Heart left ventricle (tissue), 16 donors: ENCODE results near the gene EYS. TPM values are rescaled to one million over a fixed set of nuclear protein-coding genes. Genes with fewer than 3 reads are reported as not detected.
"Not testable (repeated sequence)": the region's sequence is repeated elsewhere in the genome, so short reads cannot be mapped to it uniquely, and the experiment has no call there.

Experiments
- ATAC-seq, 4 donors: fragments of 200-7000 bp; cut with Tn5 transposase; one replicate each; pipeline ENCODE4 v1.9.1; 2020 to 2022; ENCODE audit warnings: moderate library complexity in 4 of 4, mild to moderate bottlenecking in 3 of 4, moderate number of reproducible peaks in 1 of 4
- DNase-seq, 5 donors: peaks; one replicate each; pipeline ENCODE4 v3.0.0-alpha.2; 2020
- H3K27ac ChIP-seq, 12 donors: fragments of 200-600 bp; sonication (generic) in 4 of 12; one replicate each; pipeline versions ENCODE4 v1.5.0 to v1.8.0; 2016 to 2022; ENCODE audit warnings: mild to moderate bottlenecking in 2 of 12
- H3K27me3 ChIP-seq, 9 donors: fragments of 200-600 bp; sonication (generic) in 2 of 9; one replicate each; pipeline versions ENCODE4 v1.5.1 to v1.8.0; 2016 to 2022; ENCODE audit warnings: mild to moderate bottlenecking in 3 of 9
- H3K36me3 ChIP-seq, 9 donors: fragments of 200-600 bp; sonication (generic) in 2 of 9; one replicate each; pipeline versions ENCODE4 v1.5.0 to v1.8.0; 2018 to 2022; ENCODE audit warnings: mild to moderate bottlenecking in 2 of 9
- H3K4me1 ChIP-seq, 12 donors: fragments of 200-600 bp; sonication (generic) in 4 of 12; one replicate each; pipeline versions ENCODE4 v1.5.0 to v1.8.0; 2016 to 2022; ENCODE audit warnings: mild to moderate bottlenecking in 3 of 12
- H3K4me3 ChIP-seq, 12 donors: fragments of 200-600 bp; sonication (generic) in 4 of 12; one replicate each; pipeline versions ENCODE4 v1.5.0 to v1.8.0; 2017 to 2022; ENCODE audit warnings: mild to moderate bottlenecking in 9 of 12, moderate library complexity in 4 of 12
- H3K9me3 ChIP-seq, 12 donors: fragments of 200-600 bp; sonication (generic) in 4 of 12; one replicate each; pipeline versions ENCODE4 v1.5.0 to v1.8.0; 2016 to 2022; ENCODE audit warnings: mild to moderate bottlenecking in 1 of 12
- POLR2A ChIP-seq, 2 donors: fragments of 450-650 bp; IDR thresholded peaks; one replicate each; pipeline ENCODE4 v1.6.1; 2017; ENCODE audit warnings: antibody characterized with exemption in 2 of 2, mild to moderate bottlenecking in 2 of 2, moderate library complexity in 2 of 2
- WGBS, 4 donors: extraction: QIAGEN DNeasy Blood & Tissue Kit in 2 of 4; methylation state at CpG; one replicate each; pipeline versions ENCODE4 v1.1.5 to v1.1.7; 2013 to 2018; 5-methylcytosine and 5-hydroxymethylcytosine counted together
- intact Hi-C, 10 donors: fragments of 100-400 bp; cut with DNase I; formaldehyde crosslinking; loops; one replicate each; pipeline versions ENCODE4 v1.11.1 to v1.14.2; 2022
- polyA plus RNA-seq, 2 donors: library from polyadenylated mRNA; stranded (reverse); fragments of 200-250 nt; gene quantifications; one replicate each; pipeline ENCODE4 v1.2.3, GENCODE V29; 2013
- total RNA-seq, 9 donors: library from RNA; depleted of rRNA in 2 of 9; stranded (reverse); fragments of >200 nt in 2 of 9; fragmentation: NEBNext Ultra II Directional in 3 of 9; extraction: Animal tissue kit (Norgen Biotek cat#: 25700) in 3 of 9; gene quantifications; one replicate each; pipeline versions ENCODE4 v1.1.0 to v1.2.4, GENCODE V29; 2016 to 2023
- TF ChIP-seq, protein P1 (sequence below), 12 donors: fragments of 200-600 bp; sonication (generic) in 4 of 12; IDR thresholded peaks; one replicate each; pipeline versions ENCODE4 v1.5.0 to v1.8.0; 2018 to 2022; ENCODE audit warnings: antibody characterized with exemption in 12 of 12, mild to moderate bottlenecking in 5 of 12
- donor health status: ischemic (EF 13 %, LVEDD 7.1; RV severe dilation, severe dysfunction).
- donor health status: healthy with polysubstance abuse.
- donor health status: DM: no; HTN: yes; CAD: no.
- donor health status: DM: no; HTN: no; CAD: no.
- donor health status: ischemic (EF 25% LVEDD 6.9; RV normal size, moderate dysfunction).
- donor health status: ischemic (EF 25% LVEDD 5.7; RV mildly dilated, moderate dysfunction).
- donor health status: healthy.
- donor health status: DM: yes; HTN: yes; CAD: no.
- donor health status: ischemic (EF 35%, LVEDD 5.7; RV mildly dilated, moderate dysfunction).
- donor health status: nonischemic (EF 11% LVEDD 7.7; RV severe dilation, severe dysfunction).
- donor health status: DM: yes; HTN: yes; CAD: no.
- donor health status: PGD.
- donor health status: ischemic (EF 29% LVEDD 5.4; RV normal size, mild dysfunction).
- donor health status: nonischemic (EF 23%, LVEDD 6.1; RV moderate dilation, normal function).

Gene EYS
- total and polyA plus RNA-seq, 11 donors, result 0.07 to 0.27 (median 0.08) TPM; not detected in 8

DNA sequence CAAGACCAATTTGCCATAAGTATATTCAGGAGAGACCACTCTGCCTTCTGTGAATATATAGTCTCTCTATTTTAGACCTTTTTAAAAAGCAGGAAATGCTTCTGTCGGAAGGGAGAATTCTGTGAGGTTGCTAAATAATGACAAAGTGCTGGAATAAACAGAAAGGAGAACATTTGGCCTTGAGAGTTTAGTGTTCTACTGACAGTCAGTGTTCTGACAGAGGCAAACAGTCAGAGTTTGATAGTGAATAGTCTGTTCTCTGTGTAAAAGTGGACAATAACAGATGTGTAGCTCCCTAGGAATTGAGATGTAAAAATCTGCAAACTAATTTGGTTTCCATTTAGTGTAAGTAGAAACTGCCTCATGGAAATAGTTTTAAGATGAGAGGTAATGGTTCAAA is 1850.8 kb downstream of the EYS start:
- Histone ChIP-seq H3K27ac (no peak overlapping the region), H3K27me3 (no peaks in the 10 kb centered on the region), H3K36me3 (no peaks in the 10 kb centered on the region), H3K9me3 (peaks cover 0 to 6% (median 0%) of the 10 kb centered on the region in 12 donors), H3K4me3 (no peak overlapping the region), H3K4me1 (peaks cover 0 to 3% (median 0%) of the 10 kb centered on the region in 12 donors)
- DNase-seq (no peak), ATAC-seq (no peak)
- TF ChIP-seq, protein P1, sequence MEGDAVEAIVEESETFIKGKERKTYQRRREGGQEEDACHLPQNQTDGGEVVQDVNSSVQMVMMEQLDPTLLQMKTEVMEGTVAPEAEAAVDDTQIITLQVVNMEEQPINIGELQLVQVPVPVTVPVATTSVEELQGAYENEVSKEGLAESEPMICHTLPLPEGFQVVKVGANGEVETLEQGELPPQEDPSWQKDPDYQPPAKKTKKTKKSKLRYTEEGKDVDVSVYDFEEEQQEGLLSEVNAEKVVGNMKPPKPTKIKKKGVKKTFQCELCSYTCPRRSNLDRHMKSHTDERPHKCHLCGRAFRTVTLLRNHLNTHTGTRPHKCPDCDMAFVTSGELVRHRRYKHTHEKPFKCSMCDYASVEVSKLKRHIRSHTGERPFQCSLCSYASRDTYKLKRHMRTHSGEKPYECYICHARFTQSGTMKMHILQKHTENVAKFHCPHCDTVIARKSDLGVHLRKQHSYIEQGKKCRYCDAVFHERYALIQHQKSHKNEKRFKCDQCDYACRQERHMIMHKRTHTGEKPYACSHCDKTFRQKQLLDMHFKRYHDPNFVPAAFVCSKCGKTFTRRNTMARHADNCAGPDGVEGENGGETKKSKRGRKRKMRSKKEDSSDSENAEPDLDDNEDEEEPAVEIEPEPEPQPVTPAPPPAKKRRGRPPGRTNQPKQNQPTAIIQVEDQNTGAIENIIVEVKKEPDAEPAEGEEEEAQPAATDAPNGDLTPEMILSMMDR (IDR thresholded peaks at IDR 0.05), result no peak
- TF ChIP-seq POLR2A (IDR thresholded peaks at IDR 0.05), result no peak
- 39 to 59% (median 51%) methylated on average over 1 of the region's 1 CpG for WGBS, 4 donors
- intact Hi-C loops, result no loop called here

DNA sequence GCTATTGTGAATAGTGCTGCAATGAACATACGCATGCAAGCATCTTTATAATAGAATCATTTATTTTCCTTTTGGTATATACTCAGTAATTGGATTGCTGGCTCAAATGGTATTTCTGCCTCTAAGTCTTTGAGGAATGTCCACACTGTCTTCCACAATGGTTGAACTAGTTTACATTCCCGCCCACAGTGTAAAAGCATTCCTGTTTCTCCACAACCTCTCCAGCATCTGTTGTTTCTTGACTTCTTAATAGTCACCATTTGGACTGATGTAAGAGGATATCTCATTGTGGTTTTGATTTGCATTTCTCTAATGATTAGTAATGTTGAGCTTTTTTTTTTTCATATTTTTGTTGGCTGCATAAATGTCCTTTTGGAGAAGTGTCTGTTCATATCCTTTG is 1862.7 kb downstream of the EYS start:
- Histone ChIP-seq H3K27me3 (peaks cover 0 to 4% (median 0%) of the 10 kb centered on the region in 9 donors), H3K4me3 (no peak overlapping the region), H3K4me1 (no peaks in the 10 kb centered on the region), H3K36me3 (no peaks in the 10 kb centered on the region), H3K27ac (no peak overlapping the region), H3K9me3 (peaks cover 0 to 10% (median 0%) of the 10 kb centered on the region in 12 donors)
- TF ChIP-seq POLR2A (IDR thresholded peaks at IDR 0.05), result no peak
- TF ChIP-seq, protein P1 (IDR thresholded peaks at IDR 0.05), result no peak
- intact Hi-C loops, result no loop called here
- WGBS, 4 donors, result 86 to 95% (median 92%) methylated on average over 2 of the region's 2 CpGs
- DNase-seq (no peak), ATAC-seq (no peak)

DNA sequence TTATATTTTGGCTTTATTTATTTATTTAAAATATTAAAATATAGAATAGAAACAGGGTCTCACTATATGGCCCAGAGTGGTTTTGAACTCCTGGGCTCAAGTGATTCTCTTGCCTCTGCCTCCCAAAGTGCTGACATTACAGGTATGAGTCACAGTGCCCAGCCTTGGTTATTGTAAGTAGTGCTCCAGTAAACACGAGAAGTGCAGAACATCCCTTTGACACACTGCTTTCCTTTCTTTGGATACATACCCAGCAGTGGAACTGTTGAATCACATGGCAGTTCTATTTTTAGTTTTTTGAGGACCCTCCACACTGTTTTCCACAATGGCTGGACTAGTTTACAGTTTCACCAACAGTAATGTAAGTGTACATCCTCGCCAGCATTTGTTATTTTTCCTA is 1867.5 kb downstream of the EYS start:
- intact Hi-C loops, result no loop called here
- Histone ChIP-seq H3K4me3 (no peak overlapping the region), H3K27me3 (no peaks in the 10 kb centered on the region), H3K4me1 (no peaks in the 10 kb centered on the region), H3K9me3 (peaks cover 0 to 10% (median 0%) of the 10 kb centered on the region in 12 donors), H3K27ac (no peak overlapping the region), H3K36me3 (no peaks in the 10 kb centered on the region)
- no peak for DNase-seq
- 52 to 60% (median 55%) methylated on average over 2 of the region's 2 CpGs for WGBS, 4 donors
- TF ChIP-seq, protein P1 (IDR thresholded peaks at IDR 0.05), result no peak
- no peak for TF ChIP-seq POLR2A (IDR thresholded peaks at IDR 0.05)
- ATAC-seq, result no peak

DNA sequence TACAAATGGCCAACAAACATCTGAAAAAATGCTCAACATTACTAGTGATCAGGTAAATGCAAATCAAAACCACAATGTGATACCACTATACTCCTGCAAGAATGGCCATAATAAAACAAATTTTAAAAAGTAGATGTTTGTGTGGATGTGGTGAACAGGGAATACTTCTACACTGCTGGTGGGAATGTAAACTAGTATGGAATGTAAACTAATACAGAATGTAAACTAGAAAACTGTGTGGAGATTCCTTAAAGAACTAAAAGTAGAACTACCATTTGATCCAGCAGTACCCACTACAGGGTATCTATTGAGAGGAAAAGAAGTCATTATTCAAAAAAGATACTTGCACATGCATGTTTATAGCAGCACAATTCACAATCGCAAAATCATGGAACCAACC is 1878.3 kb downstream of the EYS start:
- peaks cover 0 to 20% (median 0%) of the 10 kb centered on the region in 12 donors for H3K9me3 ChIP-seq
- 89 to 95% (median 90%) methylated on average over 1 of the region's 1 CpG for WGBS, 4 donors
- H3K4me3 ChIP-seq, H3K27me3 ChIP-seq, H3K4me1 ChIP-seq, ATAC-seq, H3K27ac ChIP-seq, DNase-seq, H3K36me3 ChIP-seq, intact Hi-C loops: not testable (repeated sequence)

DNA sequence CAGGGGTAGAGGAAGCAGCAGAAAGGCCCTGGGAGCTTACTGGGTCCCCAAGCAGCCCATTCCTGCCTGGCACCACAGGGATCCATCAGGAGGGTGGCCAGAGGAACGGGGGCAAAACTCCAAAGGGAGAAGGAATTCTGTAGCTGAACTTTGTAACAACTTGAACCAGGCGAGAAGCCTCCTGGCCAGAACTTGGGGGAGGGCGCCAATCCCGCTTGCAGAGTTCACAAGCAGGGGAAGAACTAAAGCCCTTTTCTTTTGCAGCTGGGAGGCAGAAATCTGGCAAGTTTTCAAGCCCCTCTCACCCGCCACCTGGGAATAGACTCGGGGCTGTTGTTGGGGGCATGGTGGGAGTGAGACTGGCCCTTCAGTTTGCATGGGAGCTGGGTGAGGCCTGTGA is 1882.3 kb downstream of the EYS start:
- peaks cover 0 to 13% (median 0%) of the 10 kb centered on the region in 12 donors for H3K9me3 ChIP-seq
- no peaks in the 10 kb centered on the region for H3K36me3 ChIP-seq
- H3K4me1 ChIP-seq, result no peaks in the 10 kb centered on the region
- no peak overlapping the region for H3K4me3 ChIP-seq
- DNase-seq (no peak), ATAC-seq (no peak)
- no peak overlapping the region for H3K27ac ChIP-seq
- no peak for TF ChIP-seq POLR2A (IDR thresholded peaks at IDR 0.05)
- TF ChIP-seq, protein P1 (IDR thresholded peaks at IDR 0.05), result no peak
- H3K27me3 ChIP-seq, result peaks cover 0 to 2% (median 0%) of the 10 kb centered on the region in 9 donors
- intact Hi-C loops, result no loop called here
- WGBS, 4 donors, result 77 to 90% (median 83%) methylated on average over 6 of the region's 6 CpGs
